Thoracic aorta (tissue), 2 donors: ENCODE data around the gene DNAH10. TPM values are rescaled to one million over a fixed set of nuclear protein-coding genes. Genes with fewer than 3 reads are reported as not detected.

Source experiments
- ATAC-seq: fragments of 150-250 bp; one replicate; pipeline ENCODE4 v1.8.0; 2017; ENCODE audit warnings: low read depth; ENCODE audit not compliant: insufficient number of reproducible peaks, low FRiP score
- DNase-seq: peaks from one replicate; pipeline ENCODE4 v3.0.0-alpha.2; 2020; ENCODE audit warnings: low spot score
- H3K27ac ChIP-seq, 2 donors: fragments of 200-600 bp; sonication (generic); 1 replicate in 1 of 2; 2 replicates in 1 of 2; pipeline ENCODE4 v1.5.1; 2016; ENCODE audit warnings: mild to moderate bottlenecking in 2 of 2, moderate library complexity in 2 of 2
- H3K27me3 ChIP-seq: fragments of 200-600 bp; sonication (generic); replicated peaks from 2 replicates; pipeline ENCODE4 v1.6.0; 2016; ENCODE audit warnings: mild to moderate bottlenecking; ENCODE audit not compliant: insufficient read depth
- H3K36me3 ChIP-seq: fragments of 200-600 bp; sonication (generic); one replicate; pipeline ENCODE4 v1.5.1; 2016
- H3K4me1 ChIP-seq, 2 donors: fragments of 200-600 bp; sonication (generic); 1 replicate in 1 of 2; 2 replicates in 1 of 2; pipeline versions ENCODE4 v1.5.1 to v1.6.0; 2016; ENCODE audit warnings: low read depth in 2 of 2, mild to moderate bottlenecking in 1 of 2; ENCODE audit not compliant: control insufficient read depth in 1 of 2
- H3K4me3 ChIP-seq: fragments of 200-600 bp; sonication (generic); 2 replicates; pipeline ENCODE4 v1.5.1; 2016; ENCODE audit warnings: mild to moderate bottlenecking
- H3K9me3 ChIP-seq: fragments of 200-600 bp; sonication (generic); 2 replicates; pipeline ENCODE4 v1.5.1; 2016
- total RNA-seq, 2 donors: library from RNA; depleted of rRNA; stranded (reverse); fragments of >200 nt; gene quantifications; one replicate each; pipeline versions ENCODE4 v1.1.0 to v1.2.3, GENCODE V29; 2016
- TF ChIP-seq, protein P1 (sequence below): fragments of 200-600 bp; sonication (generic); IDR thresholded peaks from one replicate; pipeline ENCODE4 v1.5.1; 2019; ENCODE audit warnings: antibody characterized with exemption

DNAH10 gene
- total RNA-seq, 2 donors from 2014 or later = under 0.01 to 0.14 TPM

DNA sequence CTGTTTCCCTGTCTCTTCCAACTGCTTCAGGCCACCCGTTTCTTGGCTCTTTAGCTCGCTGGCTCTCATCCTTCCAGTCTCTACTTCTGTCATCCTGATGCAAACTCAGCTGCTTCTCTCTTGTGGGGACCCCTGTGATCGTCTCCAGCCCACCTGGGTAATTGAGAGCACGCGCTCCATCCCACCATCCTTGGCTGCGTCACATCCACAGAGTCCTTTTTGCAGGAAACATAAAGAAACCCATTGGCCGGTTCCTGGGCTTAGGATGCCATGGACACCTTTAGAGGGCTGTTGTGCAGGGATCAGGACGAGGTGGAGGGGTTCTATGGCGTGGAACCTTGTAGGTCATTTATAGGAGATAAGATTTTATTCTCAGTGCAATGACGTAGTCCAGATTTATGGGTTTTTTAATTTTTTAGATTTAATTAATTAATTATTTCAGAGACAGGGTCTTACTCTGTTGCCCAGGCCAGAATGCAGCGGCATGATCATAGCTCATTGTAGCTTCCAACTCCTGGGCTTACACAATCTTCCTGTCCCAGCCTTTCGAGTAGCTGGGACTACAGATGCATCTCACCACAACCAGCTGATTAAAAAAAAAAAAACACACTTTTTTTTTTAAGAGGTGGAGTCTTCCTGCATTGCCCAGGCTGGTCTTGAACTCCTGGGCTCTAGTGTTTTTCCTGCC is 127.9 kb downstream of the DNAH10 start:
- ATAC-seq = no peak
- TF ChIP-seq, protein P1, sequence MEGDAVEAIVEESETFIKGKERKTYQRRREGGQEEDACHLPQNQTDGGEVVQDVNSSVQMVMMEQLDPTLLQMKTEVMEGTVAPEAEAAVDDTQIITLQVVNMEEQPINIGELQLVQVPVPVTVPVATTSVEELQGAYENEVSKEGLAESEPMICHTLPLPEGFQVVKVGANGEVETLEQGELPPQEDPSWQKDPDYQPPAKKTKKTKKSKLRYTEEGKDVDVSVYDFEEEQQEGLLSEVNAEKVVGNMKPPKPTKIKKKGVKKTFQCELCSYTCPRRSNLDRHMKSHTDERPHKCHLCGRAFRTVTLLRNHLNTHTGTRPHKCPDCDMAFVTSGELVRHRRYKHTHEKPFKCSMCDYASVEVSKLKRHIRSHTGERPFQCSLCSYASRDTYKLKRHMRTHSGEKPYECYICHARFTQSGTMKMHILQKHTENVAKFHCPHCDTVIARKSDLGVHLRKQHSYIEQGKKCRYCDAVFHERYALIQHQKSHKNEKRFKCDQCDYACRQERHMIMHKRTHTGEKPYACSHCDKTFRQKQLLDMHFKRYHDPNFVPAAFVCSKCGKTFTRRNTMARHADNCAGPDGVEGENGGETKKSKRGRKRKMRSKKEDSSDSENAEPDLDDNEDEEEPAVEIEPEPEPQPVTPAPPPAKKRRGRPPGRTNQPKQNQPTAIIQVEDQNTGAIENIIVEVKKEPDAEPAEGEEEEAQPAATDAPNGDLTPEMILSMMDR = no peak
- no peak for DNase-seq
- H3K9me3 ChIP-seq = no peaks in the 10 kb centered on the region
- no peaks in the 10 kb centered on the region for H3K4me1 ChIP-seq
- no peak overlapping the region for H3K27ac ChIP-seq
- H3K4me3 ChIP-seq = no peak overlapping the region
- H3K27me3 ChIP-seq = no peaks in the 10 kb centered on the region
- H3K36me3 ChIP-seq = no peaks in the 10 kb centered on the region

DNA sequence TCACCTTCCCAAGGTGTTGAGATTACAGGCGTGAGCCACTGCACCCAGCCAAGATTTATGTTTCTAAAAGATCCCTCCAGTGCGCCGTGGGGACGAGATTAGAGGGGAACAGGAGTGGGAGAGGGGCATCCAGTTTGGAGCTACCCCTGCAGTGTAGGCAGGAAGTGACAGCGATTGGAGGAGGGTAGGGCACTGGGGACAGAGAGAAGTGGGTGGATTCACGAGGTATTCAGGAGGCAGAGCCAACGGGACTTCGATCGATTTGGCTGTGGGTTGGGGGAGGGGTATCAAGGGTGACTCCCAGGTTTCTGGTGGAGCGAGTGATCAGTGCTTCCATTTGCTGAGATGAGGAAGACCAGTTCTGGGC is 128.4 kb downstream of the DNAH10 start:
- no peaks in the 10 kb centered on the region for H3K27me3 ChIP-seq
- no peak for ATAC-seq
- H3K4me1 ChIP-seq = no peaks in the 10 kb centered on the region
- H3K9me3 ChIP-seq = no peaks in the 10 kb centered on the region
- no peak for DNase-seq
- H3K4me3 ChIP-seq = no peak overlapping the region
- no peaks in the 10 kb centered on the region for H3K36me3 ChIP-seq
- no peak overlapping the region for H3K27ac ChIP-seq
- TF ChIP-seq, protein P1 = no peak

DNA sequence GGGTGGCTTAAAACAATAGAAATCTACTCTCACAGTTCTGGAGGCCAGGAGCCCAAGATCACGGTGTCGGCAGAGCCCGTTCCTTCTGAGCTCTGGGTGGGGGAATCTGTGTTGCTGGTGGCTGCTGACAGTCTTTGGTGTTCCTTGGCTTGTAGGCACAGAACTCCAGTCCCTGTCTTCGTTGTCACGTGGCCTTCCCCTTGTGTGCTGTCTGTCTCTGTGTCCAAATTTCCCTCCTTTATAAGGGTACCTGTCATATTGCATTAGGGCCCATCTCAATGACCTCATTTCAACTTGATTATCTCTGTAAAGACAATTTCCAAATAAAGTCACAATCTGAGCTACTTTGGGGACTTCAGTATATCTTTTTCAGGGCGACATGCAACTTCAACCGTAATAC is 128.9 kb downstream of the DNAH10 start:
- no peaks in the 10 kb centered on the region for H3K27me3 ChIP-seq
- H3K27ac ChIP-seq = no peak overlapping the region
- H3K4me1 ChIP-seq = no peaks in the 10 kb centered on the region
- DNase-seq = no peak
- no peak overlapping the region for H3K4me3 ChIP-seq
- ATAC-seq = no peak
- TF ChIP-seq, protein P1 = no peak
- H3K9me3 ChIP-seq = no peaks in the 10 kb centered on the region
- H3K36me3 ChIP-seq = no peaks in the 10 kb centered on the region

DNA sequence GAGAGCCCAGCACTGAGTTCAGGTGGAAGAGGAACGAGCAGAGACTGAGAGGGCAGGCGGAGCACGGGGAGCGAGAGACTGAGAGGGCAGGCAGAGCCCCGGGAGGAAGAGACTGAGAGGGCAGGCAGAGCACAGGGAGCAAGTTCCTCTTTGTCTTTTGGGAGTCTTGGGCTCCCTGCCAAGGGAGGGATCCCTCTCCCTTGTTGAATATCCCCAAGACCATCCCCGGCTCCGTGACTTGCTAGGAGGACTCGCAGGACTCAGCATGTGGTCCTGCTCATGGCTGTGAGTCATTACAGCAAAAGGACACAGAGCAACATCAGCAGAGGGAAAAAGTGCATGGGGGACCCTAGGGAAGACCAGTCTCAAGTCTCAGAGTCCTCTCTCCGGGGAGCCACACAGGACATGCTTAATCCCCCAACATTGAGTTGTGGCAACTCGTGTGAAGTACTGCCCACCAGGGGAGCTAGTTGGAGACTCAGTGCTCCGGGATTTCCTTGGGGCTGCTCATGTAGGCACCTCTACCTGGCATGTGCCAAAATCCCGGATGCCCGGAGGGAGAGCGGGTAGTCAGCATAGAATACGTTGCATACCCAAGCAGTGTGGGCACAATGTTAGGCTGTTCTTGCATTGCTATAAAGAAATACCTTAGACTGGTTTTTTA is 129.5 kb downstream of the DNAH10 start:
- TF ChIP-seq, protein P1 = no peak
- Histone ChIP-seq H3K4me3 (no peak overlapping the region), H3K36me3 (no peaks in the 10 kb centered on the region), H3K9me3 (no peaks in the 10 kb centered on the region), H3K4me1 (no peaks in the 10 kb centered on the region), H3K27me3 (no peaks in the 10 kb centered on the region), H3K27ac (no peak overlapping the region)
- ATAC-seq = no peak
- no peak for DNase-seq

DNA sequence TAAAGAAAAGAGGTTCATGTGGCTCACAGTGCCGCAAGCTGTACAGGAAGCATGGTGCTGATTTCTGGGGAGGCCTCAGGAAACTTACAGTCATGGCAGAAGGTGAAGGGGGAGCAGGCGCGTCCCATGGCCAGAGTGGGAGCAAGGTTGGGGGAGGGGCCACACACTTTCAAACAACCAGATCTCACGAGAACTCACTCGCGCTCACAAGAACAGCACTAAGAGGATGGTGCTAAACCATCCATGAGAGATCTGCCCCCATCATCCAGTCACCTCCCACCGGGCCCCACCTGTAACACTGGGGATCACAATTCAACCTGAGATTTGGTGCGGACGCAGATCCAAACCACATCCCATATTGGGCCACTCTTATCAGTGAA is 130.1 kb downstream of the DNAH10 start:
- TF ChIP-seq, protein P1 = no peak
- Histone ChIP-seq H3K36me3 (no peaks in the 10 kb centered on the region), H3K4me1 (no peaks in the 10 kb centered on the region), H3K9me3 (no peaks in the 10 kb centered on the region), H3K27ac (no peak overlapping the region), H3K27me3 (no peaks in the 10 kb centered on the region), H3K4me3 (no peak overlapping the region)
- ATAC-seq (no peak), DNase-seq (no peak)
